ENCODE measurements around the gene SEMA4C.

DNA sequence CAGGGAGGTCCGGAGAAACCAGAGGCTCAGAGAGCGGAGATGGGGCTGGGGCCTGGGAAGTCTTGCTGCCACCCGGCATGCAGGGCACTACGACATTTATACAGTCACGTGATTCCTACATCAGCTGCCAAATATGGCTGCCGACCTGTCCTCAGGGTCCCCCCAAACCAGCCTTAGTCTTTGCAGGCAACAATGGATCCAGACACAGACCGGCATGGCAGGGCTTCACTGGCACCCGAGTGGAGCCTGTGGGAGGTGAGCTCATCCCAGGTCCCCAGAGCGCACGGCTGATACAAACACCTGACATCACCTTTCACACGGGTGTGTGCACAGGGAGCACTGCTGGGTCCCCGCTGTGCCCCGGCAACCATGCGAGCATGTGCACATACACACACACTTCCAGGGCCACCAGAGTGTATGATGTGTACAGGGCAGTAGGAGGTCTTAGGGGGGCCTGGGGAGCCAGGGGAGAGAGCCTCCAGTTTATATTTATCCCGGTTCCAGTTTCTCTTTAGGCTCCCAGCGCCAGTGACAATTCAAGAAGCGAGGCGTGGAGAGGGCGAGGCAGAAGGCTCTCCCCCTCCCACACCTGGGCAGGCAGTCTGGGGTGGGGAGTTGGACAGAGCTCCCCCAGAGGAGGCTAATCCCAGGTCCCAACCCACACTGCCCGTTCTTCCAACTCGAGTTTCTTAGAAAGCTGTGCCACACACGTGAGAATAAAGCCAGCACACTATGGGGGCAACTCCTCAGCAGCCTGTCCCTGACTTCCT is 2.7 kb downstream of the SEMA4C start:
- TF ChIP-seq POLR2A (IDR thresholded peaks at IDR 0.05), result no peak
- TF ChIP-seq, protein P1, sequence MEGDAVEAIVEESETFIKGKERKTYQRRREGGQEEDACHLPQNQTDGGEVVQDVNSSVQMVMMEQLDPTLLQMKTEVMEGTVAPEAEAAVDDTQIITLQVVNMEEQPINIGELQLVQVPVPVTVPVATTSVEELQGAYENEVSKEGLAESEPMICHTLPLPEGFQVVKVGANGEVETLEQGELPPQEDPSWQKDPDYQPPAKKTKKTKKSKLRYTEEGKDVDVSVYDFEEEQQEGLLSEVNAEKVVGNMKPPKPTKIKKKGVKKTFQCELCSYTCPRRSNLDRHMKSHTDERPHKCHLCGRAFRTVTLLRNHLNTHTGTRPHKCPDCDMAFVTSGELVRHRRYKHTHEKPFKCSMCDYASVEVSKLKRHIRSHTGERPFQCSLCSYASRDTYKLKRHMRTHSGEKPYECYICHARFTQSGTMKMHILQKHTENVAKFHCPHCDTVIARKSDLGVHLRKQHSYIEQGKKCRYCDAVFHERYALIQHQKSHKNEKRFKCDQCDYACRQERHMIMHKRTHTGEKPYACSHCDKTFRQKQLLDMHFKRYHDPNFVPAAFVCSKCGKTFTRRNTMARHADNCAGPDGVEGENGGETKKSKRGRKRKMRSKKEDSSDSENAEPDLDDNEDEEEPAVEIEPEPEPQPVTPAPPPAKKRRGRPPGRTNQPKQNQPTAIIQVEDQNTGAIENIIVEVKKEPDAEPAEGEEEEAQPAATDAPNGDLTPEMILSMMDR (IDR thresholded peaks at IDR 0.05), result no peak

Measured in testis (tissue), 2 donors.